Measurements from ENCODE around the gene BTBD2.

DNA sequence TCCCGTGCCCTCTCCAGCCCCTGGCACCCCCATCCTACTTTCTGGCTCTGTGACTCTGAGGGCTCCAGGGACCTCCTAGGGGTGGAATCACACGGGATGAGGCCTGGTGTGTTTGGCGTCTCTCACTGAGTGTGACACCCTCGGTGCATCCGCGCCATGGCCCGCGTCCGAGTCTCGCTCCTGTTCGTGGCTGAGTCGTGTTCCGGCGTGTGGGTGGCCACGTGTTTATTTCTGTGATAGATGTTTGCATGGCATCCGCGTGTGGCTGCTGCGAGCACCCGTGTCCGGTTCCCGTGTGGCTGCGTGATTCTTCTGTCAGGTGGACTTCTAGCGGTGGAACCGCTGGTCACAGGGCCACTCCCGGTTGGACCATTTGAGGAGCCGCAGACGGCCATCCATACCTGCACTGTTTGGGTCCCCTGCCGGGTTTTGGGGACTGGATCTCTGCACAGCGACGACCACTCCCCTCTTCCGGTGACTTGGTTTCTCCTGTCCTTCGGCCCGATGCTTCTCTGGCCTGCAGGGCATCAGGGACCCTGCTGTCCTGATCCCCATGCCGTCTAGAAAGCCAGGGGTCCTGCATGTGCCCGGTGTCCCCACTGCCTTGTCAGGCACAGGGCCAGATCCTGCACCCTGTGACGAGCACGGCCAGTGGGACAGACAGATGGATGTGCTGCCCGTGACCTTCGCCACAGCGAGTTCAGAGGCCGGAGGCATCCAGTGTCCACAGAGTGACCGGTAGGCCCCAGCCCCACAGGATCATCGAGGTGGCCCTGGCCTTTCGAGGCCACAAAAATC is 66.0 kb downstream of the BTBD2 start:
- TF ChIP-seq, protein P1, sequence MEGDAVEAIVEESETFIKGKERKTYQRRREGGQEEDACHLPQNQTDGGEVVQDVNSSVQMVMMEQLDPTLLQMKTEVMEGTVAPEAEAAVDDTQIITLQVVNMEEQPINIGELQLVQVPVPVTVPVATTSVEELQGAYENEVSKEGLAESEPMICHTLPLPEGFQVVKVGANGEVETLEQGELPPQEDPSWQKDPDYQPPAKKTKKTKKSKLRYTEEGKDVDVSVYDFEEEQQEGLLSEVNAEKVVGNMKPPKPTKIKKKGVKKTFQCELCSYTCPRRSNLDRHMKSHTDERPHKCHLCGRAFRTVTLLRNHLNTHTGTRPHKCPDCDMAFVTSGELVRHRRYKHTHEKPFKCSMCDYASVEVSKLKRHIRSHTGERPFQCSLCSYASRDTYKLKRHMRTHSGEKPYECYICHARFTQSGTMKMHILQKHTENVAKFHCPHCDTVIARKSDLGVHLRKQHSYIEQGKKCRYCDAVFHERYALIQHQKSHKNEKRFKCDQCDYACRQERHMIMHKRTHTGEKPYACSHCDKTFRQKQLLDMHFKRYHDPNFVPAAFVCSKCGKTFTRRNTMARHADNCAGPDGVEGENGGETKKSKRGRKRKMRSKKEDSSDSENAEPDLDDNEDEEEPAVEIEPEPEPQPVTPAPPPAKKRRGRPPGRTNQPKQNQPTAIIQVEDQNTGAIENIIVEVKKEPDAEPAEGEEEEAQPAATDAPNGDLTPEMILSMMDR (IDR thresholded peaks at IDR 0.05), result no peak
- TF ChIP-seq POLR2A (IDR thresholded peaks at IDR 0.05), result no peak

All from adrenal gland (tissue), 5 donors.